ENCODE data around the gene TCF3. TPM values are rescaled to one million over a fixed set of nuclear protein-coding genes. Genes with fewer than 3 reads are reported as not detected.
A peak's percentile ranks its signal among the peaks of the same experiment; 100 is the strongest.

TCF3 gene
- total RNA-seq, 3 donors from 2014 or later: 54.4 to 57.7 (median 57.4) TPM

DNA sequence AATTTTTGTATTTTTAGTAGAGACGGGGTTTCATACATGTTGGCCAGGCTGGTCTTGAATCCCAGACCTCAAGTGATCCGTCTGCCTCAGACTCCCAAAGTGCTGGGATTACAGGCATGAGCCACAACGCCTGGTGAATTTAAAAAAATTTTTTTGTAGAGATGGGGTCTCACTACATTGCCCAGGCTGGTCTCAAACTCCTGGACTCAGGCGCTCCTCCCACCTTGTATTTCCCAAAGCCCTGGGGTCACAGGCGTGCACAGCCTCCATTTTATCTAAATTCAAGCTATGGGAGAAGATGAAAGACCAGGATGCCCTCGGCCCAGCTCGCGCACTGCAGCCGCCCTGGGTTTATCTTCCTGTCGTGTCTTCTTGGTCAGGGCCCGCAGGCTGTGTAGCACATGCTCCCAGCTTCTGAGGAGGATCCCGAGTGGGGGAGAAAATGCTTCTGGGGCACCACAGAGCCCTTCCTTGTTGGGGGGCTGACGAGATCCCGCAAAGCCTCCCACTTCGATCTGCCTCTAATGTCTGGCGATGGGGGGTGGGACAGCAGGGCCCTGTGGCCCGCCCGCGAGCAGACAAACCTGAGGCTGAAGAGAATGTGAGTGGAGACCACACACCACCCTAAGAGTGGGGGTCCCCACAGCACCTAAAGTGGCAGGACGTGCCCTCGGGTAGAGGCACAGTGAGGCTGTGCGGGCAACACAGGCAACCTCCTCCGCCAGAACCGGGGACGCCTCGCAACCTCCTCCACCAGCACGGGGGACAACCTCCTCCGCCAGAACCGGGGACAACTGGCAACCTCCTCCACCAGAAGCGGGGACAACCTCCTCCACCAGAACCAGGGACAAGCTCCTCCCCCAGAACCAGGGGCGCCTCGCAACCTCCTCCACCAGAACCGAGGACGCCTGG is 15.8 kb downstream of the TCF3 start:
- TF ChIP-seq, protein P1, sequence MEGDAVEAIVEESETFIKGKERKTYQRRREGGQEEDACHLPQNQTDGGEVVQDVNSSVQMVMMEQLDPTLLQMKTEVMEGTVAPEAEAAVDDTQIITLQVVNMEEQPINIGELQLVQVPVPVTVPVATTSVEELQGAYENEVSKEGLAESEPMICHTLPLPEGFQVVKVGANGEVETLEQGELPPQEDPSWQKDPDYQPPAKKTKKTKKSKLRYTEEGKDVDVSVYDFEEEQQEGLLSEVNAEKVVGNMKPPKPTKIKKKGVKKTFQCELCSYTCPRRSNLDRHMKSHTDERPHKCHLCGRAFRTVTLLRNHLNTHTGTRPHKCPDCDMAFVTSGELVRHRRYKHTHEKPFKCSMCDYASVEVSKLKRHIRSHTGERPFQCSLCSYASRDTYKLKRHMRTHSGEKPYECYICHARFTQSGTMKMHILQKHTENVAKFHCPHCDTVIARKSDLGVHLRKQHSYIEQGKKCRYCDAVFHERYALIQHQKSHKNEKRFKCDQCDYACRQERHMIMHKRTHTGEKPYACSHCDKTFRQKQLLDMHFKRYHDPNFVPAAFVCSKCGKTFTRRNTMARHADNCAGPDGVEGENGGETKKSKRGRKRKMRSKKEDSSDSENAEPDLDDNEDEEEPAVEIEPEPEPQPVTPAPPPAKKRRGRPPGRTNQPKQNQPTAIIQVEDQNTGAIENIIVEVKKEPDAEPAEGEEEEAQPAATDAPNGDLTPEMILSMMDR (IDR thresholded peaks at IDR 0.05): no peak
- Histone ChIP-seq H3K9me3 (no peaks in the 10 kb centered on the region), H3K36me3 (ENCODE audit: low read depth) (no peaks in the 10 kb centered on the region), H3K4me1 (ENCODE audit: low read depth) (peaks cover 10% of the 10 kb centered on the region), H3K4me3 (no peak overlapping the region)
- ATAC-seq: no peak
- DNase-seq: no peak
- intact Hi-C loops (cut with DNase I, micrococcal nuclease): no loop called here

DNA sequence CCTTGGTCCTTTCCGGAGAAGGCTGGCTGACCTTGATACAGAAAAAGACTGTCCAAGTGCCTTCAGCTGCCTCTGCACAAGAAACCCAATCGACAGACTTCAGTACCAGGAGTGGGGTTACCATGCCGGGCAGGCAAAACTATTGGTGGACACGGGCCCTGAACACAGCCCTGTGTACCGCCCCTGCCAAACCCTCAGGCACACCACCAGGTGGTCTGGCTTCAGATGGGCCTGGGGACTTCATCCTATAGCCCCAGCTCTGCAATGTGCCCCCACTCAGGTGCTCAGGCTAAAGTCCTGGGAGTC is 17.5 kb downstream of the TCF3 start:
- Histone ChIP-seq H3K9me3 (no peaks in the 10 kb centered on the region), H3K4me1 (ENCODE audit: low read depth) (peaks cover 10% of the 10 kb centered on the region), H3K4me3 (no peak overlapping the region), H3K36me3 (ENCODE audit: low read depth) (no peaks in the 10 kb centered on the region)
- intact Hi-C loops (cut with DNase I, micrococcal nuclease): no loop called here
- TF ChIP-seq, protein P1 (IDR thresholded peaks at IDR 0.05): no peak
- ATAC-seq (no peak), DNase-seq (no peak)

DNA sequence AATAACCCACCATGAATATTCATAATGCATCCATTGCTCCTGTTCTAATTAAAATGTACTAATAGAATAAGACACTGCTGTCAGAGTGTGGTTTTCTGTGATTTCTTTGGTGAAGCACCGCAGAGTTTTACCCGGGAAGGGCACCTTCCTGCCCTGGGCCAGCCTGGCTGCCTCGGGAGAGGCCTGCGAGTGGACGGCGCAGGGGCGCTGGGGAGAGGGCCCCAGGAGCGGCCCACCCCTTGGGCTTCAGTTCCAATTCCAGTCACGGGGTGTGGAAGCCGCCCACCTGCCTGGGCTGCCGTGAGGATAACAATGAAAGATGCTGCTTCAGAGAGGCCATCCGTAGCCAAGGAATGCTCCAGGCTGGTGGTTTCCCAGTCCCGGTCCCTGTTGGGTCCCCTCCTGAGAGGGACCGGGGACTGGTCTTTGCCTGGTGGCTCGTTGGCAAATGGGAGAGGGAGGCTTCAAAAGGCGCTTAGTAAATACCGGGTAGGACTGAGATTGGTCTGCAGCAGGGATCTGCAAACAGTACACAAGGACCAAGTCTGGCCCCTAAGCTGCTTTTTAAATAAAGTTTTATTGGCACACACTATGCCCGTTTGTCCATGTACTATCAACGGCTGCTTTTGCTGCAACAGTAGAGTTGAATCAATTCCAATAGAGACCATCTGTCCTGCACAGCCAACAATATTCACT is 18.0 kb downstream of the TCF3 start:
- TF ChIP-seq, protein P1 (IDR thresholded peaks at IDR 0.05): no peak
- H3K36me3 ChIP-seq (ENCODE audit: low read depth): no peaks in the 10 kb centered on the region
- H3K4me1 ChIP-seq (ENCODE audit: low read depth): peaks cover 10% of the 10 kb centered on the region
- ATAC-seq (no peak), DNase-seq (no peak)
- no peak overlapping the region for H3K4me3 ChIP-seq
- intact Hi-C loops (cut with DNase I, micrococcal nuclease): no loop called here
- H3K9me3 ChIP-seq: no peaks in the 10 kb centered on the region

DNA sequence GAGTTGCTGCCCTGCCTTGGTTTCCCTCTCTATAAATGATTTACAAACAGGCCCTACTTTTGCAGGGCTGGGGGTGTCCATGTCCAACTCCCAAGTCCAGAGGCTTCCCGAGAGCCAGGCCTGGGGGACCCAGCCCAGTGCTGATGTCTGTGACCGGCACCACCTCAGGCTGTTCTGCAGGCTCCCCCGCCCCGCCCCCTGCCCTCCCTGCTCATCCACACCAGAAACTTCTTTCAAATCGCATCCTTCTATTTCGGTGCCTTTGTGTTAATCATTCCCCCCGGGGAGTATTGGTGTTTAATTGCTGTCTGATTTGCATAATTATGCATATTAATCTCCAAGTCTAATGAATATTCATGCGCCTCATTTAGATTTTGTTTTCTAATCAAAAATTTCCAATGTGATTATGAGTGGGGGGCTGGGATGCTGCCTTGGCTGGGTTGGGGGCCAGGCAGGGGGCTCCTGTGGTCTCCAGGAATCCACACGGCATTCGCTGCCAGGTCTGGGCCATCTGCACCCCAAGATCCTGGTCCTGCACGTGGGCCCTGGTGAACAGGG is 19.1 kb downstream of the TCF3 start:
- Histone ChIP-seq H3K4me3 (no peak overlapping the region), H3K9me3 (no peaks in the 10 kb centered on the region), H3K4me1 (ENCODE audit: low read depth) (peaks cover 10% of the 10 kb centered on the region), H3K36me3 (ENCODE audit: low read depth) (no peaks in the 10 kb centered on the region)
- TF ChIP-seq, protein P1 (IDR thresholded peaks at IDR 0.05): no peak
- intact Hi-C loops (cut with DNase I, micrococcal nuclease): no loop called here
- DNase-seq (no peak), ATAC-seq (peak; percentile 34)

DNA sequence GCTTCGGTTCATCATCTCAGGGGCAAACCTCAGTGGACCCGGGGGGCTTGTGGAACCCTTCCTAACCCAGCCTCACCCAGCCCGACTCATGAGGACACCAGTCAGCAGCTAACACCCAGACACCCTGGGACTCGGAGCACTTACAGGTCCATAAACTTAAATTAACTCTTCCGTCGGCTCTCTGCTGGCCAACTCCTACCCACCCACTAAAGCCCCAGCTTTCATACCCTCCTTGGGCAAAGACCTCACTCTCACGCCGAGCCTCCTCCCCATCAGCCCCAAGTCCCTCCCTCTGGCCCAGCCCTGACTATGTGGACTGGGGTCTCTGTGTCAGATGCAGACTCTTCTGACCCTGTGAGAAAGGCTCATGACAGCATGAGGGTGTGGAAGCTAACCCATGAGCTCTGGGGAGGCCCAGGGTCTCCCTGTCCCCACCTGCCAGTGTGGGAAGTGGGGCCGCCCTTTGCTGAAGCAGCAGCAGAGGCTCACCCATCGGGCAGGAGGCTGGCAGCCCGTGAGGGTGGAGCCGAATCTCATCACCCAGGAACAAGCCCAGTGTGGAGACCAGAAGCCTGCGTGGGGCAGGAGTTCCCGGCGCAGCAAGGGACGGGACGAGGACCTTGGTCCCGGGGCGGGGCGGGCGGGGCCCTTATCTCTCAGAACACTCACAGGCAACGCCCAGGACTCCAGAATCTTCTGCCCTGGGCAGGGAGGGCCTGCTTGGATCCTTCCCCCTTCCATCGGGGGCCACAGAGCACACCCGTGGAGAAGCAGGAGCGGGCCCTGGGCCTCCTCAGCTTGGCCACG is 19.8 kb downstream of the TCF3 start:
- TF ChIP-seq, protein P1 (IDR thresholded peaks at IDR 0.05): no peak
- H3K36me3 ChIP-seq (ENCODE audit: low read depth): no peaks in the 10 kb centered on the region

More for the DNA sequence above, 19.8 kb downstream of the TCF3 start:
- intact Hi-C loops (cut with DNase I, micrococcal nuclease): no loop called here
- H3K4me1 ChIP-seq (ENCODE audit: low read depth): peaks cover 10% of the 10 kb centered on the region
- no peak overlapping the region for H3K4me3 ChIP-seq
- H3K9me3 ChIP-seq: no peaks in the 10 kb centered on the region
- ATAC-seq (peak; percentile 93), DNase-seq (peak; percentile 78 to 91 (median 80))
